ENCODE measurements around the gene PPP1R3C.

PPP1R3C gene

DNA sequence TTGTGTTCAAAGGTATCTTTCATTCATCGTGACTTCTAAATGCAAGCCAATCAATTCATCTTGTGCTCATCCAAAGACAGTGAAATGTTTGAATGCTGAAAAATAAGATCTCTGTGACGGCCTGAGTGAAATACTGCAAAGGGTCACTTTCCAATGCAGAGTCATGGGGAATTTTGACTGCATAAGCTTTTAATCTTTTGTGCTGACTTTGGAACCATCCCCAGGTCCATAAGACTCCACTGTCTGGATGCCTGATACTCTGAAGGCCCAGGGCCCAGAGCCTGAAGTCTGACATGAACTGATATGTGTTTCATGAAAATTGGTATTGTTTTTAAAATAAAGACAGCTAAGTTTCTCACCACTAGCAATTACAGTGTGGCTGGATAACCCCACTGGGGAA, 39.0 kb downstream of the PPP1R3C start:
- TF ChIP-seq CTCF (conservative IDR thresholded peaks at IDR 0.05; ENCODE audit: low read depth, low read length): no peak
- no peak overlapping the region for H3K4me3 ChIP-seq (ENCODE audit: low read length)

DNA sequence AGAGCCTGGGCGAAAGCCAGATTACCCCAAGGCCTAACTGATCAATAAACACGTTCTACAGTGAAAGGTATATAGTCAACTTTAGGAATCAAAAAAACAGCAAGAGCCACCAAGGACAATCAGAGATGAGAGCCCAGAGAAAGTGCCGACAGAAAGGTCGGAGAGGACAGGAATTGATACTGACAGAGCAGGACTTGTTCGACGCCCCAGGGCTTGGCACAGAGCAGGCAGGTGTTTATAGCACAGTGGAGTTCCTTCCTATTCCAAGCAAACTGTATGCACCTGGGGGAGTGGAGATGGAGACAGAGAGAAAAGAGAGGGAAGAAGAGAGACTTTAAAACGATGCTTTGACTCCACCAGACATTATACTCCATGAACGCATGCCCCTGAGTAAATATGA, 39.5 kb downstream of the PPP1R3C start:
- DNase-seq (ENCODE audit: low read depth): no peak
- no peak for TF ChIP-seq CTCF (conservative IDR thresholded peaks at IDR 0.05; ENCODE audit: low read depth, low read length)

More for the DNA sequence above, 39.0 kb downstream of the PPP1R3C start:
- no peak for DNase-seq (ENCODE audit: low read depth)

DNA sequence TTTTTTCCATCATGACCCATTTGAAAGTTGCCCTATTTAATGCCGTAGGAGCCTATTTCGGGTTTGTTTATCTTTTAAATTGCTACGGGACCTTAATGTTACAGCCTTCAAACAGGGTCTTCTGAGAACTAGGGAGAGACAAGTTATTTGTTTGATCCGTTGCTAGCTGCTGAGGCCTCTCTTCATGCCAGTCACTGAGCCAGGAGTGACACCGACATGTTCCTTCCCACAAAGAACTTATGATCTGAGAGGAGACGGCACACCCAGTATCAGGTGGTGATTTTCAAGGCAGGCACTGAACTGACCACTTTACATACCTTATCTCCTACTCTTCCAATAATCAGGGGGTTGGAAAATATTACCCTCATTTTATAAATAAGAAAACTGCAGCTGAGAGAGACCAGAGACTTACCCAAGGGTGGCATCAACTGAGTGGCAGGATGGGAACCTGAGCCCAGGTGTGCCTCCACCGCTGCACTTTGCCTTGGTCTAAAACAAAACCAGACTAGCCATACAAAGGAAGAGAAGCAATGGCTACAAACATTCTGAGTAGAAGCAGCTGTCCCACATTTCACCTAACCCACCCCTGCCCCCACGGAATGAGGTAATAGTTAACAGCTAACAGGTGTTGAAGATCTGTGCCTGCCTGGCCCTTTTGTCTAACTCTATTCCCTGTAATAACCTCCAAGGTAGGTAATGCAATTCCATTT, 40.5 kb downstream of the PPP1R3C start:
- no peak for TF ChIP-seq CTCF (conservative IDR thresholded peaks at IDR 0.05; ENCODE audit: low read depth, low read length)

More for the DNA sequence above, 39.5 kb downstream of the PPP1R3C start:
- no peak overlapping the region for H3K4me3 ChIP-seq (ENCODE audit: low read length)

GRCh38 chr10:91591797-91592174, 41.1 kb downstream of the PPP1R3C start:
- TF ChIP-seq CTCF (conservative IDR thresholded peaks at IDR 0.05; ENCODE audit: low read depth, low read length): no peak
- DNase-seq (ENCODE audit: low read depth): no peak
- no peak overlapping the region for H3K4me3 ChIP-seq (ENCODE audit: low read length)

More for the DNA sequence above, 40.5 kb downstream of the PPP1R3C start:
- no peak overlapping the region for H3K4me3 ChIP-seq (ENCODE audit: low read length)
- no peak for DNase-seq (ENCODE audit: low read depth)

DNA sequence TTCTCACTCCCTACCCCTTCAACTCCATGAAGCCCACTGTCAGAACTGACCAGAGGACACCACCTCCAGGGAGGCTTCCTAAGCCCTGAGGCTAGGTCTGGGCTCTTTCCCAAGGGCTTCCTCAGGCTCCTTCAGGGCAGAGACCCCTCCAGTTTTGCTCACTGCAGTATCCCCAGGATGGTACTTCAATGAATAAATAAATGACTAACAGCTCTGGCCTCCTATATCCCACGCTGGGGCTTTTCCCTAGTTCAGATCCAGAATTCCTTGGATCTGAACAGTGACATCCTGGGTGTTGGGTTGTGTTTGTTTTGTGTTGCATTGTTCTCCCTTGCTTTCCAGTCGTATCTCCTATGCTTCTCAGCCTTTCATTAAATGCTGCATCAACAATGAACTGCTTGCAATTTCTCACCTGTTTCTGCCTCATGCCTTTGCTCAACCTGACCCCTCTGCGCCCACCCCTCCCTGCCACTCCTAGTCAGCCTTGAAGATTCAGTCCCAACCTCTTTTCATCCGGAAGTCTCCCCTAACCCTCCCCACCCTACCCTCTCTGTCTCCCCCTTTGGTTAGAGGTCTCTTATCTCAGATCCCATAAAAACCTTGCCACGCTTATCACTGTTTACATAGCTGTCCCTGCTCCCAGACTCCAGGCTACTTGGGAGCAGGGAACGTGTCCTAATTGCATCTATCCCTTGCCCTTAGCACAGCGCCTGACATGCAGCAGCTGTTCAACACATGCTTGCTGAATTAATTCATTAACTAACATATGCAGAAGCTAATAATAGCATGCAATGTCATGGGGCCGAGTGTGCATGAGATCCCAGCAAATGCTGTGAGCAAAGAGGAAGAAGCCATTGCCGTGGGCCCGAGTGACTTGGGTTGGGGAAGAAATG, 41.7 kb downstream of the PPP1R3C start:
- DNase-seq (ENCODE audit: low read depth): no peak

GRCh38 chr10:91590142-91590903, 42.5 kb downstream of the PPP1R3C start:
- DNase-seq (ENCODE audit: low read depth): peak; percentile 17
- H3K4me3 ChIP-seq (ENCODE audit: low read length): no peak overlapping the region
- TF ChIP-seq CTCF (conservative IDR thresholded peaks at IDR 0.05; ENCODE audit: low read depth, low read length): no peak

More for the DNA sequence above, 41.7 kb downstream of the PPP1R3C start:
- TF ChIP-seq CTCF (conservative IDR thresholded peaks at IDR 0.05; ENCODE audit: low read depth, low read length): no peak
- H3K4me3 ChIP-seq (ENCODE audit: low read length): no peak overlapping the region
